Neural progenitor cell (in vitro differentiated cells): ENCODE results near the gene ITGB5.

ENCODE experiments used
- CTCF ChIP-seq: fragments of 200-600 bp; sonication (generic); IDR thresholded peaks from 2 replicates; pipeline ENCODE4 v1.5.1; 2017; ENCODE audit warnings: antibody characterized with exemption, mild to moderate bottlenecking
- EZH2 ChIP-seq: fragments of 200-600 bp; sonication (generic); IDR thresholded peaks from 2 replicates; pipeline ENCODE4 v1.6.1; 2017; ENCODE audit warnings: antibody characterized with exemption, mild to moderate bottlenecking, moderate library complexity
- EZH2phosphoT487 ChIP-seq: fragments of 200-600 bp; sonication (generic); IDR thresholded peaks from 2 replicates; pipeline ENCODE4 v1.6.1; 2017; ENCODE audit warnings: antibody characterized with exemption

- TF ChIP-seq CTCF = no peak
- no peak for TF ChIP-seq EZH2
- TF ChIP-seq EZH2phosphoT487 = no peak
These were observed 70.1 kb downstream of the ITGB5 start for GRCh38 chr3:124817079-124817478.
